Limb (tissue), 2 donors: ENCODE results near the gene ALK.
A peak's percentile ranks its signal among the peaks of the same experiment; 100 is the strongest.

Source experiments
- DNase-seq, 2 donors: peaks; one replicate each; pipeline ENCODE4 v3.0.0-alpha.2; 2016; ENCODE audit errors: extremely low spot score in 2 of 2

The ALK gene

DNA sequence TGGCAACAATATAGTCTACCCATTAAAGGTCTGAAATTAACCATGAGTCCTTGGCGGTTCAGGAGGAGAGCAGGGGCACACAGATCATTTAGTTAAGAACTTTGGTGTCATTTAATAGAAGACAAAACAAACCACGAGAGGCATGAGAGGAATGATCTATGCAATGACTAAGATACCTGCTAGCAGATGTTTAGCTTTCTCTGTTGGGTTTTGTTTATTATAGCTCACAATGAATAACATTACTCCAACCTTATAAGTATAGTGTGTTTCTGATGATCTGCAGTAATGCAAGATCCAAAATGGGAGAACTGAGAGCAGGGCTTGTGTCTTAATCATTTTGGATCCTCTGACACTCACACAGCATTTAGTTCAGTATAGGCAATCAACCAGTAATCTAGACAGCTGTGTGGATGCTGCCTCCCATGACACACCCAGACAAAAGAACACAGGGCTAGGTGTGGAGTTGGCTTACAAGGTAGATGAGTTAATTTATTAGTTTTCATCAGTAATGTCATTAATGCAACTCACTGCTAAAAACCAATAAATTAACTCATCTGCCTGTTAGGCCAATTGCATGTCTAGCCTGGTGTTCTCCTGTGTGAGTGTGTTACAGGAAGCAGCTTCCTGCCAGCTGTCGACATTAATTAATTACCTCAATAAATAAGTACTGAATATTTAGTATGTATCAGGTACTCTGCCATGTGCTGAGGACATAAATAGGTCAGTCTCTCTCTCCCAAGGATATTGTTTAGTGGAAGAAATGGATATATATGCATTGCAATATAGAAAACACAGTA is 713.8 kb downstream of the ALK start:
- no peak for DNase-seq

DNA sequence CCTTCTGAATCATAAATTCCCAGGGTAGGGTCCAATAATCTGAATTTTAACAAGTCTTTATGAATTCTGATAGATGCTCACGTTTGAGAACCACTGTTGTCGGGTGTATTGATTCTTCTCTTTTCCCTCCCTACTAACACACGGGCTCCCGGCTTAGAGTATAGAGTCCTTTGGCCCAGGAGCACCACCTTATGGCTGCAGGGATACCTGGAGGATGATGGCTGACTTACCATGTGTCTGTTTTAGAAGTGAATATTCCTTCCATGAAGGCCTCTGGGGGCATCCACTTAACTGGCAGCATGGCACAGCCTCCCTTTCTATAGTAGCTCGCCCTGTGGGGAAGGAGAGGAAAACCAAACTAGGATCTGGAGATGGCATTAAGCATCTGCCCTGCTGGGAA is 714.4 kb downstream of the ALK start:
- DNase-seq = no peak

DNA sequence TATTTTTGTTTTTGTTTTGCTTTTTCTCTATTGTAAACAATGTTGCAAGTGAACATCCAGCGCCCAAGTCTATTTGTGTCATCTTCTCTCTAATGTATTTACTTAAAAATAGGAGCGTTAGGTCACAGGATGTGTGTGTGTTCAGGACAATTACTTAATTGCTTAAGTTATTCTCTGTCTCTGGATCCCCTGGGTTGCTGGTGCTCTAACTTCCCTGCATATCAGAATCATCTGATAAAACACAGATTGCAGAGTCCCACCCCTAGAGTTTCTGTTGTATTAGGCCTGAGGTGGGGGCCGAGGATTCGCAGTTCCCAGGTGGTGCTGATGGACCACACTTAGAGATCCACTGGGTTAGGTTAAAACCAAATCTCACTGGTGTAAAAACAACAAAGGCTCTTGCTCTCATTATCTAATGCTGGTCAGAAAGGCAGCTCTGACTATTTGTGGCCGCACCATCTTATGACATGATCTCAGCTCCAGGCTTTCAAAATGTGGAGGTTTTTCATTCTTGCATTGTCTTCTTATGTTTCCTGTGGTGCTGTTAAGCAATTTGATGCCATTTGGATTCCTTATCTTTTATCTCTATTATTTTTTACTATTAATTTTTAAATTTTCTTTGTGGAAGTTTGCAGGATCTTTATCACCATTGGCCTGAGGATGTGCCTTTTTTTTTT is 718.4 kb downstream of the ALK start:
- DNase-seq = no peak

DNA sequence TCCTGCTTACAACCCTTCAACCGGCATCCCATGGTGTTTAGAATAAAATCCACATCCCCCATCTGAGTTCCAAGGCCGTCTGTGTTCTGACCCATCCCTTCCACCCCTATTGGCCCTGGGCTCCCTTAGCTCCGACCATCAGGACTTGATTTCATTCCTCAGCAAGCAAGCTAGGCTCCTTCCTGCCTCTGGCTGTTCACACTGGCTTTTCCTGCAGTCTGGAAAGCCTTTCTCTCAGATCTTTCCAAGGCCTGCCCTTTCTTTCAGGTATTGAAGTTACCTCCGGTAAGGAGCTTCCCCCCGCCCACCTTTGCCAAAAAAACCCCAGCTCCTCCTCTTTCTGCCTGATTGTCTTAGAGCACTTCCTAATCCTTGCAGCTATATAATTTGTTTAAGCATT is 719.4 kb downstream of the ALK start:
- DNase-seq = no peak

DNA sequence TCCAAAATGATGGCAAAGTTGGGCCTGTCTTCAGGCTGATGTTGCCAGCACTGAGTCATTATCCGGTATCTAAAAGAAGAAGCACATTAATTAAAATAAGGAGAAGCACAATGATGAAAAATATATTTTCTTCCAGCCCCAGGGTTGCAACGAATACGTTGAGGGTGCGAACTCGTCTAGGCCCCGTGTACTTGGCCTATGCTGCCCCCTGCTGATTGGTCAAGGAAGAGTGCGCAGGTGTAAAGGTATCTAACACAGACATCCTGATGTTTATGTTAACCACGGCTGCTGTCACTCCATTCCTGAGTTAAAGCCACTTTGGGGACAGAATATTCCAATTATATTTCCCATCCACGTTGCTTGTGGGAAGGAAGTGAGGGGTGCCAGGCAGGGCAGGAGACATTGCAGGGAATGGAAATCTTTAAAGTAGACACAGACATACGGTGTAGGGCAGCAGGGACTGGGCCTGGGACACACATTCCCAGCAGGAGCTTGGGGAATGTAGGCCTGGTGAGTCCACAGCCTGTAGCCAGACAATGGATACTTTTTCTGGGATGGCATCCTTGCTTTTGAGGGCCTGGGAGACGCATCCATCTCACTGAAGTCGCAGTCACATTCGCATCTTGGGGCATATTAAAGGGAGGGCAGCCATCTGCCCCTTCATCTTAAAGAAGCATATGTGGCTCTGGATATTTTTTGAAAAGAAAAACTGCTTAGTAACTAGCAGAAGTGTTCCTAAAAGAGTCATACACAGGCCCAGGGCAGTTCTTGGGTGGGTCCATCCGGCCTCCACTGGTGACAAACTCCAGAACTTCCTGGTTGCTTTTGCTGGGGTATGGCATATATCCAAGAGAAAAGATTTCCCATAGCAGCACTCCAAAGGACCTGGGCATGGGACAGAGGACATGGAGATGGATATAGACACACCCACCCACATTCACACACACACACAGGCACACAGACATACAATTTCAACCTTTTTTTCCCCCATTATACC is 724.3 kb downstream of the ALK start:
- peak; percentile 57 to 76 for DNase-seq

DNA sequence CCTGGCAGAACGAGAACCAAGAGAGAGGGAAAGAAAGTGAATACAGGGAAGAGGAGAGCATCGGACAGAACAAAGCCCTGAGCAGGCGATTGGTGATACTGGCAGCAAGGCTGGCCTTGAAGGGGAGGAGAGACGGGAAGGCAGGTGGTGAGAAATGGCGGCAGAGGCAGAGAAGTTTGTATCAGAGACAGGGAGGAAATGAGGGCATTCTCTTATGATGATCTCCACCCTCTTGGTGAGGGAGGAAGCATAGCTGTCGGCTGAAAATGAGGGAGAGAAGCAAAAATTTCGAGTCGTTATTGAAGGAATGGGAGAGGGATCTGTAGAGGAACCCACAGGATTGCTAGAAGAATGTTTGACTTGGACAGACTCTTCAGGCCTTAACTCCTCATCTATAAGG is 725.6 kb downstream of the ALK start:
- no peak for DNase-seq

DNA sequence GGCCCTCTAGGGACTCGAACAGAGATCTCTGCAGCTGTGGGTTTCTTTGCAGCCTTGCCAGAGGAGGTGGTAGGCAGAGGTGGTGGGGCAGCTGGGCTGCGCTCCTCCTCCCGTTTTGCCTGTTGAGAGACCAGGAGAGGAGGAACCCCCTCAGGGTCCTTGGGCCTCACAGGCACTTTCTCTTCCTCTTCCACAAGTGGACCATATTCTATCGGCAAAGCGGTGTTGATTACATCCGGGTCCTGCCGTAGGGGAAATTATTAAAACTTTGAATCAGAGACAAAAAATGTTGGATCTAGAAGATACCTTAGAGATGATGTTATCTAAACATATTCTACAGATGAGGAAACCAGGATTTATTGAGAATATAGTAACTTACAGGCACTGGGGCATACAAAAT is 727.7 kb downstream of the ALK start:
- no peak for DNase-seq

DNA sequence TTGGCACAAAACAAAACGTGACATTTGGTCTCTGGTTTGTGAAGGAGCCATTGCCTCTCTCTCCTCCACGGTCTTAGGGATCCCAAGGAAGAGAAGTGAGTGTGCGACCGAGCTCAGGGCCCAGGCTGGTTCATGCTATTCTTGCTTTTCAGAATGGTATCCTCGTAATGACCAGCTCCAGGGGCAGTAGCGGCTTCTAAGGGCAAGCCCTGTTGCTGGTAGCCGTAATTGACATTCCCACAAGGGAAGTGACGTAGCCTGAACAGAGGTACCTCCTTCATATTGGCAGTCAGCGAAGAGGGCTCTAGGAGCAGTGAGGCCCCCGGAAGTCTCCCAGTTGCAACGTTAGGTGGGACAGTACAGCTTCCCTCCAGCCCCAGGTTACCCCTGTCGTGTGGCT is 728.3 kb downstream of the ALK start:
- no peak for DNase-seq

DNA sequence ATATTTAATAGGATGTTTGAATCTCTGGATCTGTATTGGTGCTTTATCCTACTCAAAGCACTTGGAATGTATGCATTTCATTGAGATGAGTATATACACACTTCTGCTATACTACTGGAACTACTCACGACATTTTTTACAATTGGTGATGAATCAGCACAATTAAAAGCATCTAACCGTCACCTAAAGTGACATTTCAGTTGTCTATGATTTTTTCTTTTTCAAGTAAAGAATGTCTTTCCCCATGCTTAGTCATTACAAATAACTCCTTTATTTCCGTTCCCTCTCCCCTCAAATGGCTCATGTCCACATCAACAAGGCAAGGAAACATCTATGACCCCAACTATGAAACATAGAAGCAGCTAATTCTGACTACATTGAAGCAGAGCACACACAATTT is 728.9 kb downstream of the ALK start:
- DNase-seq = no peak

DNA sequence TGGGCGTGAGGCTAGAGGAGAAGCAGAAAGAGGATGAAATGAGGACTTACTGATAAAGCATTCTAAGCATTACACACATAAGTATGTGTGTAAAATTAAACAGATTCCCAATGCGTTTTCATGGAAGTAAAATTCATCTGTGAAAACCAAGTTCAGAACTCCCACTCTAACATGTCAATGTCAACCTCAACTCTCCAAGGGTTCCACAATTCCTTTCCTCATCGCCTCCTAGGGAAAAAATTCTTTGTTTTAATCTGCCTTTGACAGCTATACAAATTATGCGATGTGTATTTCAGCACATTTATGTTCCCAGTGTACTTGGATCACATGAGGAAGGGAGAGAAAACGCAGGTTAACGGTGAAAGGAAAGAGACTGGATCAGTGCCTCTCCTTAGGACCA is 729.6 kb downstream of the ALK start:
- no peak for DNase-seq

DNA sequence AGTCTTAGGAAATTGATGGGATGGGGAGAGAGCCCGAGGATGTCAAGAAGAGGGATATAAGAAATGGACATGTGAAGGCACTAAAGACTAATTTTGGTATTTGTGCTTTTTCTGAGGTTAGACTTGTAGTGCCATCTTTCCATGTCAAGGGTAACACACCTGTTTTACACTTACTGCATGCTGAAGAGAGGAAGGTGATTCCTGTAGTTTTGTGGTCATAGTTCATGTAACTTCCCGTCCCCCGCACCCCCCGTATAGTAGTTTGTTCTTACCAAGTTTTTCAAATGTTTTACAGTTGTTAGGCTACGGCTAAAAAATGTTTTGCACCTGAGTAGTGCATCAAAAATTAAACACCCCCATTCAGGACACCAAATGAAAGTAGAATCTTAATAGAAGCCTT is 732.3 kb downstream of the ALK start:
- DNase-seq = no peak

DNA sequence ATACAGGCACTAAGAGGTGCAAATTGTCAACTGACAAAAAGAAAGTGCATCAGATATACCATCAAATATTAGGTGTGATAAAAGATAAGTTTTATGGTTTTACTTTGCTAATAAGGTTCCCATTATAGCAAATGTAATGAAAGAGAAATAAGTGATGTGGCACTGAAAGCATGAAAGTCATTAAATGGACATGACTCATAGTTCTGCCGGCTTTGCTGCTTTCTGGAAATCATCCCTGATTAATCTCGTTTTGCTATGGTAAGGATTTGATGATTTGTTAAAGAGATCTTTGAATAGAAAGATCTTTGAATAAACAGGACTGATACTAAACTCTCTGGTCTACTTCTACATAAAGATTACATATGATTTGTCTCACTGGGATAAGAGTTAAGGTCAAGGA is 733.5 kb downstream of the ALK start:
- no peak for DNase-seq

DNA sequence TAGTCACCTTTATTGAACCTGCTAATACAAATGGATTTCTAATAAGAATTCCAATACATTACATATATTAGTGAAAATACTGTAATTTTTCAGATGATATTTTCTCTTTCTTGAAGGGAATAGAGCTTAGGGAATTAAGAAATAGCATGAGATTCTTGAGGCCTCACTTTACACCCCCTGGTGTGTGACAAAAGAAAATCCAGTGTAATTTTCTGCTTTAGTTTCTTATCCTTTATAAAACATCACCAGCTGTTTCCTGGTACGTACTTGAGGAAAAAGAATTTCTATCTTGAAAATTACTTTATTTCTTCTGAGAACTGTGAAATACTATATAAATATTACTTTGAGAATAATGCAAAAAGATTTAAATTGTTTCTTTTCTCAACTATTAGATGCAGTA is 734.6 kb downstream of the ALK start:
- no peak for DNase-seq

DNA sequence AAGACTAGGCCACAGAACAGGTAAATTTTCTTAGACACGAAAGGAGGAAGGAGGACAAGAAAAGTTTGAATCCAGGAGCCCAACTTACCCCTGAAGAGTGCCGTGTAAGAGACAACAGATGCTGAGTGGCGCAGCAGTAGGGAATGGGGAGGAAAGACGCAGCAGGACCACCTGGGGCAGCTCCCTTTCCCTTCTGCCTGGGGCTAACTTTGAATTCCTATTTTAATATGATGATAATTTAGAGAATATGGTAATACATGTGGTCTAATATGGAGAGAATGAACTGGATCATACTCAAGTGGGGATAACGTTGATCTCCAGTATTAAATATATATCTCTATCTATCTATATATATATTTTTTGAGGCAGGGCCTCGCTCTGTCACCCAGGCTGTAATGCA is 736.9 kb downstream of the ALK start:
- no peak for DNase-seq

DNA sequence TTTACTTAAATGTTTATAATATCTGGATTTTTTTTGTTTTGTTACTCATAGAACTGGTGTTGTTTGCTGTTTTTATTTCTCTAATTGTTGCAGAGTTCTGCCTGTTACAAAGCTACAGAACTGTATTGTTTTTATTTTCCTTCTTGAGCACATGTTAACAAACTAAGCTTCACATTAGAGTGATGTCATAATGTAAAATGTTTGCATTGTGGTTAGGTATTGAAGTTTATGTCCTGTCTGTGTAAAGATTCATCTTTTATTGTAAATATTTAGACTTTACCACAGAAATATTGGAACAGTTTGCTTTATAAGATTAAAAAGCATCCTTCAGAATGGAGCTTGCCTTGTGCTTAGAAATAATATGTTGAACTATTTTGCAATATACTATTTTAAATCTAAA is 738.5 kb downstream of the ALK start:
- no peak for DNase-seq

DNA sequence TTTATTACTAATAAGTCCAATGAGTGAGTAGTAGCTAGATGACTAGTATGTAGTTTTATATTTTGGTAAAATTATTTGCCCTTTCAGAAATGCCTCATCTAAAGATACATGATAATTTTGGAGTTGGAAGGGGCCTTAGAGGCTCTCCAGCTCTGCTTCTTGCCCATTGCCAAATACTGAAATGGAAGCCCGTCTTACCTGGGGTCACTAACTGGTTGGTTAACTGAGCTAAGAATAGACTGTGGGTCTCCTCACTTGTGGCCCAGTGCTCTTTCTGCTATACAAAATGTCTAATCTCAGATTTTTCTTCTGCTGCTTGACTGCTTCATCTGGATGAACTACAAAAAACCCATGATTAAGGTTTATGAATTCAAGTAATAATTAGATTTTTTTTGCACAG is 739.1 kb downstream of the ALK start:
- DNase-seq = no peak

DNA sequence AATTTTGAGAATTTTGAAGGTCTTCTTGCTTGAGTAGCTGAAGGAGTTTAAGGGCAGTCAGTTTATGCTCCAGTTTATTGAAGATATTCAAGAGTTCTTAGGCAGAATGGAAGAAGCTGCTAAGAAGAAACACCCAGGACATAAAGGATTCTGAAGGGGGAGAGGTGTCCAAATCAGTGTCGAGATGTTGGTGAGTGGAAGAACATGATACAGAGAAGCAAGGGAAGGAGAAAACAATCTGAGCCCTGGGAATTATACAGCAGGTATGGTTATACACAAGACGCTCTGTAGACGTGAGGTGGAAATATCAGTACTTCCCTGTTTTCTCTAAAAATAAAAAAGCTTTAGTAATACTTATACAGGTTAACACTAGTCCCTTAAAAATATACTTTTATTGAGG is 746.0 kb downstream of the ALK start:
- no peak for DNase-seq

DNA sequence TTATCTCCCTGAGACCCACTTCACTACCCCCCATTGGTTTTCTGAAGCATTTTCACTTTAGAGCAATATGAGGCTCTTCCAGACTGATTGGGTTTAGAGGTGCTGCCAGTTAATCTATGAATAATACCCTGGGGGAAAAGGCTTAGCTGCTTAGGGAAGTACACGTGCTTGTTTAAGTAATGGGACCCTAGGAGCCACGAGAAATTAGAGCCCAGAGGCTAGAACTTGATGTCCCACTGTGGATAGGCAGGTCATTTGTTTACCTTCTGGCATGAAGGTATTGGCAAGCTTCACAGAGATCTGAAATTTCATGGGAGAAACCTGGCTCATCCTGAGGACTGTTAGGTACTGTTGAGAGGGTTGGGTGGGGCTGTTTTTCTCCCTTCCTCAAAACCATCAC is 746.4 kb downstream of the ALK start:
- DNase-seq = no peak

DNA sequence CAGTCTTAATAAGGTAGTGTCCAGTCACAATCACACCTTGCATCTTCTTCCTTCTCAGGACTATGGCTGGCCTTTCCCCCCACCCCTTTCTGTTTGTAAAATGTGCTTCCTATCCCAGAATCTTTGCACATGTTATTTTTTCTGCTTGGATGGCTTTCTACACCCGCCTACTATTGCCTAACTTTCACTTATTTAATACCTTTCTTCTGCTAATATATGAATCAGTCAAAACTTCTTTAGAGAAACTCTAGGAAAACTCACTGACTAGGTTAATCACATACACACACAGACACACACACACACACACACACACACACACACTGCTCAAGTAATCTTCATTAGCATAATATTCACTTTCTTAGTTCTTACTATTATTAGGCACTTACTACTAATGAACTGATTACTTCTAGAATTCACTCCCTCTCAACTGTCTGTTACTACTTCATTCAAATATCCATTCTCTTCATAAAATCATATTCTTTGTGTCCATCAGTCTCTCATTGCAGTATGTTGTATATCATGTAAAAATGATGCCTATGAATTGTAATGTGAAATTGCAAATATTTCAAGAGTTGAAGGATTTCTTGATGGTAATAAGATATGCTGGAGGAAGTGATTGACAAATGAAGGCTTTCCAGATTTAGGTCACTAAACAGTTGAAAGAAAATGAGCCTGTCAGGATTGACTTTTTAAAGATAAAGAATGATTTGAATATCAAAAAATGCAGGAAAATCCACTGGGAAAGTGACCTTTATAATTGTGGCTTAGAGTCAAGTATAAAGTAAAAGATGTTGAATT is 754.9 kb downstream of the ALK start:
- no peak for DNase-seq

DNA sequence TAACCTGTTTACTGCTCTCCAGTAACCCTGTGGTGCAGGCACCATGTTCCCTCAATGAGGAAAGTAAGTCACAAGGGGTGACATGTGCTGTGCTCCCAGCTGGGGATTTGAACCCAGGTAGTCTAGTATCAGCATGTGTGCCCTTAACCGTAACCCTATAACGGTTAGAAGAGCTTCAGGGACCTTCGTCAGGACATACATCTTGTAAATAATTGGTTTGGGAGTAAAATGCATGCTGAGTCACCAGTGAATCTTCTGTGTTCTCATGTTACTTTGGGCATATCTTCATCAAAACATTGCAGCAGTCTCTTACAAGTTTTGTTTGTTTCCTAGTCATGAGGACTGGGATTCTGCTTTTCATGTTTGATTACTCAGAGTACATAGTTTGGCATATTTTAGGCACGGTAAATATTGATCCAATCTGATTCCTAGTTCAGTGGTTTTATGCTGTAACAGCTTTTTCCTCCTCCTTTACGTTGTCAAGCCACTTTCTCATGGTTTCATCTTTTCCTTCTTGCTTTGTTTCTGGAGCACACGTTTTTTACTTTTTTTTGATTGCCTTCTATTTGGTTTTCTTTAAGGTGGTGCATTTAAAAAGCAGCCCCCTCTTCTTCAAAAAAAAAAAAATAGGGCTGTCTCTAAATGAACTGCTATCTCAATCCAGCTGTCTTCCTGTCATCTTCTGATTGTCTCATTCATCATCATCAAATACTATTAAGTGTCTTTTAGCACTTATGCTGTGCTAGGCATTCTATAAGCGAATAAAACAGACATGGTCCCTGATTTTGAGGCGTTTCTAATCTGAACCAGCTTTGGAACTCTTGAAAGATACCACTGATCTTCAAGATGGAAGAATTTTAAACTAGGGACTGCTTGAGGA is 755.8 kb downstream of the ALK start:
- DNase-seq = no peak
